HUES64 (cell line): ENCODE data around the gene BTBD2.

ENCODE experiments used
- H3K27ac ChIP-seq: 2 replicates; pipeline ENCODE4 v1.7.0; 2013; ENCODE audit warnings: low read depth, low read length, inconsistent platforms
- H3K27me3 ChIP-seq: 2 replicates; pipeline ENCODE4 v1.6.1; 2013; ENCODE audit warnings: mild to moderate bottlenecking, low read length; ENCODE audit not compliant: insufficient read depth
- H3K36me3 ChIP-seq: 2 replicates; pipeline ENCODE4 v1.6.1; 2013; ENCODE audit warnings: mild to moderate bottlenecking, low read length; ENCODE audit not compliant: insufficient read depth
- H3K4me1 ChIP-seq: 2 replicates; pipeline ENCODE4 v1.6.1; 2013; ENCODE audit warnings: mild to moderate bottlenecking, low read length, moderate library complexity; ENCODE audit not compliant: insufficient read depth
- H3K4me3 ChIP-seq: 2 replicates; pipeline ENCODE4 v1.5.1; 2013; ENCODE audit warnings: mild to moderate bottlenecking, low read length, moderate library complexity
- H3K9ac ChIP-seq: 2 replicates; pipeline ENCODE4 v1.6.1; 2013; ENCODE audit warnings: mild to moderate bottlenecking, low read depth, low read length
- H3K9me3 ChIP-seq: 2 replicates; pipeline ENCODE4 v1.6.1; 2013; ENCODE audit warnings: low read depth, low read length; ENCODE audit not compliant: insufficient read depth
- WGBS: fragments of 150-250, 120-280 bp; methylation state at CpG from one replicate; pipeline ENCODE4 v1.1.7; 2013; ENCODE audit warnings: missing lambda C conversion rate; 5-methylcytosine and 5-hydroxymethylcytosine counted together

BTBD2 gene

GRCh38 chr19:1987197-1988187 is 28.0 kb downstream of the BTBD2 start:
- no peaks in the 10 kb centered on the region for H3K9me3 ChIP-seq
- no peak overlapping the region for H3K27ac ChIP-seq
- no peaks in the 10 kb centered on the region for H3K27me3 ChIP-seq
- H3K4me3 ChIP-seq: no peak overlapping the region
- 93% methylated on average over 39 of the region's 42 CpGs for WGBS
- H3K9ac ChIP-seq: no peak overlapping the region
- H3K36me3 ChIP-seq: peaks cover 57% of the 10 kb centered on the region
- no peaks in the 10 kb centered on the region for H3K4me1 ChIP-seq

- no peak overlapping the region for H3K4me3 ChIP-seq
- peaks cover 63% of the 10 kb centered on the region for H3K36me3 ChIP-seq
These were observed 29.0 kb downstream of the BTBD2 start for GRCh38 chr19:1986357-1987162.

GRCh38 chr19:1985588-1986356 is 29.7 kb downstream of the BTBD2 start:
- Histone ChIP-seq H3K9ac (no peak overlapping the region), H3K27ac (no peak overlapping the region), H3K4me3 (no peak overlapping the region), H3K36me3 (peaks cover 65% of the 10 kb centered on the region), H3K9me3 (no peaks in the 10 kb centered on the region), H3K4me1 (no peaks in the 10 kb centered on the region), H3K27me3 (no peaks in the 10 kb centered on the region)
- 95% methylated on average over 44 of the region's 44 CpGs for WGBS

More at GRCh38 chr19:1986357-1987162, 29.0 kb downstream of the BTBD2 start:
- WGBS: 95% methylated on average over 42 of the region's 42 CpGs
- H3K9ac ChIP-seq: no peak overlapping the region
- no peaks in the 10 kb centered on the region for H3K4me1 ChIP-seq
- no peaks in the 10 kb centered on the region for H3K27me3 ChIP-seq
- H3K27ac ChIP-seq: no peak overlapping the region
- no peaks in the 10 kb centered on the region for H3K9me3 ChIP-seq

GRCh38 chr19:1984357-1984756 is 31.2 kb downstream of the BTBD2 start:
- H3K4me1 ChIP-seq: no peaks in the 10 kb centered on the region
- H3K36me3 ChIP-seq: peaks cover 63% of the 10 kb centered on the region
- H3K4me3 ChIP-seq: no peak overlapping the region
- 96% methylated on average over 10 of the region's 10 CpGs for WGBS
- no peaks in the 10 kb centered on the region for H3K27me3 ChIP-seq
- H3K27ac ChIP-seq: no peak overlapping the region
- no peak overlapping the region for H3K9ac ChIP-seq
- no peaks in the 10 kb centered on the region for H3K9me3 ChIP-seq

- Histone ChIP-seq H3K9me3 (no peaks in the 10 kb centered on the region), H3K4me1 (no peaks in the 10 kb centered on the region), H3K9ac (no peak overlapping the region), H3K36me3 (peaks cover 57% of the 10 kb centered on the region), H3K27ac (no peak overlapping the region), H3K4me3 (no peak overlapping the region), H3K27me3 (no peaks in the 10 kb centered on the region)
- 94% methylated on average over 20 of the region's 20 CpGs for WGBS
These were observed 34.3 kb downstream of the BTBD2 start for GRCh38 chr19:1981253-1981652.

GRCh38 chr19:1980809-1981181 is 34.7 kb downstream of the BTBD2 start:
- no peak overlapping the region for H3K27ac ChIP-seq
- peaks cover 57% of the 10 kb centered on the region for H3K36me3 ChIP-seq
- H3K9me3 ChIP-seq: no peaks in the 10 kb centered on the region

GRCh38 chr19:1980091-1980808 is 35.3 kb downstream of the BTBD2 start:
- WGBS: 96% methylated on average over 35 of the region's 35 CpGs
- no peaks in the 10 kb centered on the region for H3K27me3 ChIP-seq
- H3K4me1 ChIP-seq: no peaks in the 10 kb centered on the region
- H3K27ac ChIP-seq: no peak overlapping the region
- no peak overlapping the region for H3K9ac ChIP-seq
- no peaks in the 10 kb centered on the region for H3K9me3 ChIP-seq
- no peak overlapping the region for H3K4me3 ChIP-seq
- H3K36me3 ChIP-seq: peaks cover 60% of the 10 kb centered on the region

More at GRCh38 chr19:1980809-1981181, 34.7 kb downstream of the BTBD2 start:
- Histone ChIP-seq H3K9ac (no peak overlapping the region), H3K4me3 (no peak overlapping the region), H3K4me1 (no peaks in the 10 kb centered on the region), H3K27me3 (no peaks in the 10 kb centered on the region)
- 96% methylated on average over 31 of the region's 31 CpGs for WGBS

GRCh38 chr19:1979642-1980041 is 35.9 kb downstream of the BTBD2 start:
- WGBS: 94% methylated on average over 28 of the region's 28 CpGs
- Histone ChIP-seq H3K27ac (no peak overlapping the region), H3K9me3 (no peaks in the 10 kb centered on the region), H3K4me1 (no peaks in the 10 kb centered on the region), H3K27me3 (no peaks in the 10 kb centered on the region), H3K4me3 (no peak overlapping the region), H3K36me3 (peaks cover 60% of the 10 kb centered on the region), H3K9ac (no peak overlapping the region)

- Histone ChIP-seq H3K27me3 (no peaks in the 10 kb centered on the region), H3K27ac (no peak overlapping the region), H3K9me3 (no peaks in the 10 kb centered on the region), H3K4me1 (no peaks in the 10 kb centered on the region), H3K4me3 (no peak overlapping the region), H3K9ac (no peak overlapping the region), H3K36me3 (peaks cover 64% of the 10 kb centered on the region)
- 96% methylated on average over 40 of the region's 43 CpGs for WGBS
These were observed 36.5 kb downstream of the BTBD2 start for GRCh38 chr19:1979017-1979416.

GRCh38 chr19:1978346-1978894 is 37.1 kb downstream of the BTBD2 start:
- Histone ChIP-seq H3K9me3 (no peaks in the 10 kb centered on the region), H3K9ac (no peak overlapping the region), H3K36me3 (peaks cover 63% of the 10 kb centered on the region), H3K4me3 (no peak overlapping the region), H3K27me3 (no peaks in the 10 kb centered on the region), H3K27ac (no peak overlapping the region), H3K4me1 (no peaks in the 10 kb centered on the region)
- WGBS: 96% methylated on average over 51 of the region's 51 CpGs
